G401 (cell line): ENCODE measurements around the gene AKR7A3. TPM values are rescaled to one million over a fixed set of nuclear protein-coding genes. Genes with fewer than 3 reads are reported as not detected.
"Not testable (repeated sequence)": the region's sequence is repeated elsewhere in the genome, so short reads cannot be mapped to it uniquely, and the experiment has no call there.

Source experiments
- DNase-seq: peaks from one replicate; pipeline ENCODE4 v3.0.0-alpha.2; 2015; ENCODE audit warnings: low spot score
- in situ Hi-C: cut with HindIII; loops from 2 replicates; pipeline ENCODE4 v1.10.0; 2016; ENCODE audit warnings: low sequenced_read_pairs, mixed read lengths
- total RNA-seq: library from RNA; depleted of rRNA; stranded (reverse); fragments of >200 nt; shearing (Covaris generic); gene quantifications from 2 replicates; pipeline ENCODE4 v1.2.3, GENCODE V29; 2014

AKR7A3 gene
- total RNA-seq, 1 experiment from 2014 or later: not detected

- no peak for DNase-seq
- in situ Hi-C loops: no loop called here
Observed at GRCh38 chr1:19268445-19268844, 20.1 kb downstream of the AKR7A3 start.

GRCh38 chr1:19262744-19263143, 25.8 kb downstream of the AKR7A3 start:
- in situ Hi-C loops: no loop called here

GRCh38 chr1:19262047-19262446, 26.5 kb downstream of the AKR7A3 start:
- in situ Hi-C loops: no loop called here
- no peak for DNase-seq

More at GRCh38 chr1:19262744-19263143, 25.8 kb downstream of the AKR7A3 start:
- no peak for DNase-seq

- no peak for DNase-seq
- in situ Hi-C loops: no loop called here
Observed at GRCh38 chr1:19260211-19261138, 28.1 kb downstream of the AKR7A3 start.

GRCh38 chr1:19258353-19258752, 30.2 kb downstream of the AKR7A3 start:
- no peak for DNase-seq
- in situ Hi-C loops: no loop called here

- in situ Hi-C loops: no loop called here
- no peak for DNase-seq
Observed at GRCh38 chr1:19257178-19257914, 31.2 kb downstream of the AKR7A3 start.

- DNase-seq, in situ Hi-C loops: not testable (repeated sequence)
Observed at GRCh38 chr1:19256301-19256700, 32.3 kb downstream of the AKR7A3 start.

- no peak for DNase-seq
- in situ Hi-C loops: no loop called here
Observed at GRCh38 chr1:19255288-19255687, 33.3 kb downstream of the AKR7A3 start.

- no peak for DNase-seq
- in situ Hi-C loops: no loop called here
Observed at GRCh38 chr1:19254416-19254815, 34.2 kb downstream of the AKR7A3 start.

- DNase-seq: peak; percentile 81
- in situ Hi-C loops: no loop called here
Observed at GRCh38 chr1:19251305-19252196, 37.0 kb downstream of the AKR7A3 start, which contains the start of the genes EMC1 and MRTO4. EMC1 (minus strand) TSS chr1:19251524; CDS start chr1:19251509, 15 bp downstream. MRTO4 (plus strand) TSS chr1:19251805; CDS start chr1:19251836, 31 bp downstream.

- in situ Hi-C loops: no loop called here
- no peak for DNase-seq
Observed at GRCh38 chr1:19250629-19251304, 37.8 kb downstream of the AKR7A3 start.

GRCh38 chr1:19240673-19241538, 47.7 kb downstream of the AKR7A3 start:
- DNase-seq: peak; percentile 50
- in situ Hi-C loops: no loop called here

GRCh38 chr1:19239876-19240275, 48.7 kb downstream of the AKR7A3 start:
- no peak for DNase-seq
- in situ Hi-C loops: no loop called here

GRCh38 chr1:19234224-19234623, 54.3 kb downstream of the AKR7A3 start:
- DNase-seq: no peak
- in situ Hi-C loops: no loop called here
